MM.1S (cell line): ENCODE measurements around the gene L3MBTL3.

Source experiments
- CTCF ChIP-seq: fragments of 300-600 bp; sonication (generic); IDR thresholded peaks from 2 replicates; pipeline ENCODE4 v1.5.1; 2016; ENCODE audit warnings: antibody characterized with exemption, low read length, mixed read lengths
- EZH2 ChIP-seq: fragments of 300-600 bp; sonication (generic); optimal IDR thresholded peaks from 2 replicates; pipeline ENCODE3; 2017; ENCODE audit warnings: low read depth, mild to moderate bottlenecking, antibody characterized with exemption, low read length, mixed read lengths

- no peak for TF ChIP-seq CTCF
- no peak for TF ChIP-seq EZH2
These were observed 25.5 kb upstream of the L3MBTL3 start for GRCh38 chr6:129992881-129993280.
